Measurements from ENCODE around the gene ACAD8.

DNA sequence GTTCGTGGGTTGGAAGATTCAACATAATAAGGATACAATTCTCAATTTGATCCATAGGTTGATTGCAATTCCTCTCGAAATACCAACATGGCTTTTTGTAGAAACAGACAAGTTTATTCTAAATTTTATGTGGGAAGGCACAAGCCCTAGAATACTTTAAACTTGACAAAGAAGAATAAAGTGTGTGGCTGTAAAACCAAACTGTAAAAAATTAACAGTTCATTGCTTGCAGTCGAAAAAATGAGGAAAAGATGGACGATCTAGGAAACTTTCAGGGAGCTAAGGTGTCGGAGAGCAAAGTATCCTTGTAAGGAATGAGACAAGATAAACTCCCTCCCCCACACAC lies 21.8 kb downstream of the ACAD8 start:
- no peak for TF ChIP-seq EP300 (IDR thresholded peaks at IDR 0.05)
- TF ChIP-seq POLR2A (IDR thresholded peaks at IDR 0.05; ENCODE audit: low read depth) = no peak
- TF ChIP-seq, protein P1, sequence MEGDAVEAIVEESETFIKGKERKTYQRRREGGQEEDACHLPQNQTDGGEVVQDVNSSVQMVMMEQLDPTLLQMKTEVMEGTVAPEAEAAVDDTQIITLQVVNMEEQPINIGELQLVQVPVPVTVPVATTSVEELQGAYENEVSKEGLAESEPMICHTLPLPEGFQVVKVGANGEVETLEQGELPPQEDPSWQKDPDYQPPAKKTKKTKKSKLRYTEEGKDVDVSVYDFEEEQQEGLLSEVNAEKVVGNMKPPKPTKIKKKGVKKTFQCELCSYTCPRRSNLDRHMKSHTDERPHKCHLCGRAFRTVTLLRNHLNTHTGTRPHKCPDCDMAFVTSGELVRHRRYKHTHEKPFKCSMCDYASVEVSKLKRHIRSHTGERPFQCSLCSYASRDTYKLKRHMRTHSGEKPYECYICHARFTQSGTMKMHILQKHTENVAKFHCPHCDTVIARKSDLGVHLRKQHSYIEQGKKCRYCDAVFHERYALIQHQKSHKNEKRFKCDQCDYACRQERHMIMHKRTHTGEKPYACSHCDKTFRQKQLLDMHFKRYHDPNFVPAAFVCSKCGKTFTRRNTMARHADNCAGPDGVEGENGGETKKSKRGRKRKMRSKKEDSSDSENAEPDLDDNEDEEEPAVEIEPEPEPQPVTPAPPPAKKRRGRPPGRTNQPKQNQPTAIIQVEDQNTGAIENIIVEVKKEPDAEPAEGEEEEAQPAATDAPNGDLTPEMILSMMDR (IDR thresholded peaks at IDR 0.05) = no peak
